Stimulated activated CD4-positive, alpha-beta T cell treated with anti-CD3 and anti-CD28 coated beads, TNF-alpha, amount 100 ng/mL, for 24 hours (primary cell): ENCODE data around the gene TEX28.
"Not testable (repeated sequence)": the region's sequence is repeated elsewhere in the genome, so short reads cannot be mapped to it uniquely, and the experiment has no call there.

Source experiments
- DNase-seq, 3 experiments: peaks; one replicate each; pipeline ENCODE4 v3.0.0-alpha.2; 2020; ENCODE audit warnings: low read depth in 3 of 3

The TEX28 gene

DNA sequence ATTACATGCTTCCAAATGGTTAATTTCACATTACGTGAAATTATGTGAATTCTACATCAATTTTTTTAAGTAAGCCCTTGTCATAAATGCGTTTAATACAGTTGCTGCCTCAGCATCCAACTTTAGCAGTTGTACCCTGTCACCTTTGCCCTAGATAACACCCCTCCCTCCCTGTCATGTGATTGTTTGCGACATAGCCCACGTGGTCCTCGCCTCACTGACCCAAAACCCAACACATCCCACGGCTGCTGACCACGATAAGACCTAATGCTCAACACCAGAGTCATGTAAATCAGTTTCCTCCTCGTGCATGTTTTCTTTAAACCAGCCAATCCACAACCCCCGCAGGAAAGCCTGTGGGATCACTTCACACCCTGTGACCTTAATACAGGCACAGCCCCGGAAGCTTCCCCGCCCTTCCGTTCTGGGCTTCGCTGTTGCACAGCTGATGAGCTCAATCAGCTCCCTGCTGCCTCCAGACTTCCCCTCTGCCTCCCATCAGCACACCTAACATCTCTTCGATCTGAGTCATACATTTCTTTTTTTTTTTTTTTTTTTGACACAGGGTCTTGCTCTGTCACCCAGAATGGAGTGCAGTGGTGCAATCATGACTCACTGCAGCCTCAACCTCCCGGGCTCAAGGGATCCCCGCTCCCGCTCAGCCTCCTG lies 47.4 kb downstream of the TEX28 start:
- DNase-seq, result not testable (repeated sequence)

- not testable (repeated sequence) for DNase-seq
These were observed 54.9 kb downstream of the TEX28 start for GRCh38 chrX:154239982-154240503.

- not testable (repeated sequence) for DNase-seq
These were observed 55.9 kb downstream of the TEX28 start for GRCh38 chrX:154238939-154239559.

GRCh38 chrX:154233620-154234019 lies 61.3 kb downstream of the TEX28 start:
- not testable (repeated sequence) for DNase-seq

- not testable (repeated sequence) for DNase-seq
These were observed 63.5 kb downstream of the TEX28 start for GRCh38 chrX:154231443-154231842.

GRCh38 chrX:154226706-154227105 lies 68.2 kb downstream of the TEX28 start:
- not testable (repeated sequence) for DNase-seq

- DNase-seq, result not testable (repeated sequence)
These were observed 69.6 kb downstream of the TEX28 start for GRCh38 chrX:154225292-154225691.
